Frontal cortex (tissue), 4 donors: ENCODE measurements around the gene PARVB. TPM values are rescaled to one million over a fixed set of nuclear protein-coding genes. Genes with fewer than 3 reads are reported as not detected.

Experiments
- DNase-seq, 2 donors: peaks; one replicate each; pipeline ENCODE4 v3.0.0; 2012; ENCODE audit warnings: low spot score in 2 of 2
- FAIRE-seq: peaks from 2 replicates; lab custom pipeline; 2012; peaks lifted over from hg19 to GRCh38; lab: Jason Lieb, UNC
- total RNA-seq: library from RNA; depleted of rRNA; stranded (reverse); fragments of >200 nt; gene quantifications from one replicate; pipeline ENCODE4 v1.2.3, GENCODE V29; 2014
- donor health status: control.
- donor health status: control.
- donor health status: control.

PARVB gene
- total RNA-seq, 1 donor from 2014 or later = 5.7 TPM

GRCh38 chr22:44186121-44186510, 162.0 kb downstream of the PARVB start:
- DNase-seq = no peak
- no peak for FAIRE-seq

- DNase-seq = no peak
- FAIRE-seq = no peak
These were observed 162.6 kb downstream of the PARVB start for GRCh38 chr22:44186737-44187136.

DNA sequence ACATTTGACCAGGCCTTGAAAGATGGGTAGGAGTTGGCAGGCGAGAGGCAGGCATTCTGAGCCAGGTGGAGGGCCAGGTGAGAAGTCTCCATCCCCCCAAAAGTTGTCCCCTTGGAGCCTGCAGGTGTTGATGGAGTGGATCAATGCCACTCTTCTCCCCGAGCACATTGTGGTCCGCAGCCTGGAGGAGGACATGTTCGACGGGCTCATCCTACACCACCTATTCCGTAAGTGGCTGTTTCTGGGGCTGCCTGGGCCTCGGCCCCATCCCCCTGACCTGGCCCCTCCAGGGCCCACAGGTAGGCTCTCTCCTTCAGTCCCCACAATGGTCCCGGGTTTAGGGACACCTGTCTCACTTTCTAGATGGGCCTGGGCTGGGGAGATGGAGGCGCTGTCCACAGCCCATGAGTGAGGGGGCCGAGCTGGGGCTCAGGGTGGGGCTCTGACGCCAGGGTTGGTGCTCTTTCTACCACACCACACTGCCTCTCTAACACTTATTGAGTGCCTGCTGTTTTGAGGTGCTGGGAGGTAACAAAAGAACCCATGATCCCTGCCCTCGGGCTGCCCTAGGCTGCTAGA, 163.6 kb downstream of the PARVB start:
- FAIRE-seq (no peak), DNase-seq (no peak)

DNA sequence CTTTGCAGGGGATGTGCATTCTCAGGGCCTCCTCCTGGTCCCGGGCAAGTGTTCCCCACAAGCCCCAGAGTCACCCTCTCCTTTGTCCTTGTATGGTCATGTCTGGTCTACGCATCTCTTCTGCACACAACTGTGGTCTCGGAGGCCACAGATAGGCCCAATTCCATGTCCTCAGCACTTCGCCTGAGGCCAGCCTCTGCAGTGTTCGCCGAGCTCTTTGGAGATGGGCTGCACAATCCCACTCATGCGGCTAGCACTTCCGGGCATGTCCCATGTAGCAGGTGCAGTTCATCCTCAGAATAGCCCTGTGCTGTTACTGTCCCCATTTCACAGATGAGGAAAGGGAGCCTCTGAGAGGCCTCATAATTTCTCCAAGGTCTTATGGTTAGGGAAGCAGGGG, 164.2 kb downstream of the PARVB start:
- DNase-seq (no peak), FAIRE-seq (no peak)

GRCh38 chr22:44188986-44189630, 165.0 kb downstream of the PARVB start:
- FAIRE-seq = no peak
- DNase-seq = no peak

DNA sequence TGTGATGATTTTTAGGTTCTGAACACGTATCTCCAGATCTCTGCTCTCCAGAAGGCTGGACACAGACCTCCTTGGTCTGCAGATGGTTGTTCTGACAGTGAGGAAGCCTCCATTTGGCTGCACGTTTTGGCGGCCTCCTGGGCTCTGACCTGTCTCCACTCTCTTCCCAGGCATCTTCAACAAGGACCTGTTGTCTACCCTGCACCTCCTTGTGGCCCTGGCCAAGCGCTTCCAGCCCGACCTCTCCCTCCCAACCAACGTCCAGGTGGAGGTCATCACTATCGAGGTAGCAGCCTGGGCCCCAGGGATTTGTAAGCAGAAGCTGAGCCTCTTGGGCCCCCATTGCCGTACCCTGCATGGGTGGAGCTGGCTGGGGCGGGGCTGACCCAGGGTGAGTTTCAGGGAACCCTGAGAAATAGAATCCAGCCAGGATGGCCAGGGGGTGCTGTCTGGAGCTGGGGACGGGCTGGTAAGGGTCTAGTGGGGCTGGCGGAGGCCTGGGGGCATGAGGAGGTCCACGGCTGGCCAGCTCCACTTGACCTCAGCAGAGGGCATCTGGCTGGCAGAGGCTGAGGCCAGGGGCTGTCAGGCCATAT, 166.4 kb downstream of the PARVB start:
- DNase-seq (no peak), FAIRE-seq (no peak)

- FAIRE-seq (no peak), DNase-seq (no peak)
These were observed 166.9 kb downstream of the PARVB start for GRCh38 chr22:44191036-44191454.

DNA sequence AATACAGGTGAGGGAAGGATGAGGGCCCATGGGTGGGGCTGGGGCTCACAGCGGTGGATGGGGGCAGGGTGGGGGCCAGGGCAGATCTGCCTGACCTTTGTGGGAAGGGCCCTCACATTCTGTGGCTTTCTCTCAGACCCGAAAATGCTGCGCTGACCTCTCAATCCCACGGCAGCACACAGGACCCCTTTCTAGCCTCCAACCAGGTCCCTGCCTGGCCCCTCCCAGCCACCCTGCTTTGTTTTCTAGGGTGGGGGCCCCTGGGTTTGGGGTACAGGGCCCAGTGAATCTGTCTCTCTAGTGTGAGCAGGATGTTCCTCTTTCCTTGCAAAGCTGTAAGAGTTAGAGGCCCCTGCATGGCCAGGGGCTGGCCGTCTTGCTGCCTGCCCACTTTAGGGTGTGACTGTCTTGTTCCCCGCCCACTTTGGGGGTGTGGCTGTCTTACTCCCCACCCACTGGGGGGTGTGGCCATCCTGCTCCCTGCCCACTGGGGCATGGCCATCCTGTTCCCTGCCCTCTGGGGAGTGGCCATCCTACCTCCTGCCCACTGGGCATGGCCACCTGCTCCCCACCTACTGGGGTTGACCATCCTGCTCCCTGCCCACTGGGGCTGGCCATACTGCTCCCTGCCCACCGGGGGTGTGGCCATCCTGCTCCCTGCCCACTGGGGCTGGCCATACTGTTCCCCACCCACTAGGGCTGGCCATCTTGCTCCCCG, 168.2 kb downstream of the PARVB start:
- DNase-seq (no peak), FAIRE-seq (no peak)

DNA sequence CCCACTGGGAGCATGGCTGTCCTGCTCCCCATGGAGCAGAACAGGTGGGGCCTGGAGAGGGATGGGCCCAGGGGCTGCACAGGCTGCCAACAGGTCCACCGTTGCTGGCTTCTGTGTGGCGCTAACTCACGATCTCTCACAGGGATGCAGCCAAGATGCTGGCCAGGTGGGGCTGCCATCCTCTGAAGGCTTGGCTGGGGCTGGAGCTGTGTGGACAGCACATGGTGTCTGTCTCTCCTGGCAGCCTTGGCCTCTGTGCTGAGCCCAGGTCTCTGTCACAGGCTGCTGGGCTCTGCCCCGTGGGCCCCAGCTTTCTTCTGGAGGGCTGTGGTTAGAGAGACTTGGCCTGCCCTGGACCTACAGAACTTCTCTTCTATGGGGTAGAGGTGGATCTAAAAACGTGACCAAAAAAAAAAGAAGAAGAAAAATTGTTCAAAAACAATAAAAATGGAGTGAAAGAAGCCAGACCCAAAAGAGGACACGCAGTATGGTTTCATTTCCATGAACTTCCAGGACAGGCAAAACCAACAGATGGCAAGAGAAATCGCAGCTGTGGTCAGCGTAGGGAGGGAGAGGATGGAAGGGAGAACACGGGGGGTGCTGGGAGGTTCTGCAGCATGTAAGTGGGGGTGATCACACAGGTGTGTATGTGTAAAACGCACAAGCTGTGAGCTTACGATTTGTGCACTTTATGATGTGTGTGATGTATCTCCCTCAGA, 168.9 kb downstream of the PARVB start:
- FAIRE-seq (no peak), DNase-seq (no peak)

GRCh38 chr22:44193535-44193891, 169.4 kb downstream of the PARVB start:
- DNase-seq (no peak), FAIRE-seq (no peak)

- FAIRE-seq (no peak), DNase-seq (no peak)
These were observed 170.5 kb downstream of the PARVB start for GRCh38 chr22:44194569-44194968.

DNA sequence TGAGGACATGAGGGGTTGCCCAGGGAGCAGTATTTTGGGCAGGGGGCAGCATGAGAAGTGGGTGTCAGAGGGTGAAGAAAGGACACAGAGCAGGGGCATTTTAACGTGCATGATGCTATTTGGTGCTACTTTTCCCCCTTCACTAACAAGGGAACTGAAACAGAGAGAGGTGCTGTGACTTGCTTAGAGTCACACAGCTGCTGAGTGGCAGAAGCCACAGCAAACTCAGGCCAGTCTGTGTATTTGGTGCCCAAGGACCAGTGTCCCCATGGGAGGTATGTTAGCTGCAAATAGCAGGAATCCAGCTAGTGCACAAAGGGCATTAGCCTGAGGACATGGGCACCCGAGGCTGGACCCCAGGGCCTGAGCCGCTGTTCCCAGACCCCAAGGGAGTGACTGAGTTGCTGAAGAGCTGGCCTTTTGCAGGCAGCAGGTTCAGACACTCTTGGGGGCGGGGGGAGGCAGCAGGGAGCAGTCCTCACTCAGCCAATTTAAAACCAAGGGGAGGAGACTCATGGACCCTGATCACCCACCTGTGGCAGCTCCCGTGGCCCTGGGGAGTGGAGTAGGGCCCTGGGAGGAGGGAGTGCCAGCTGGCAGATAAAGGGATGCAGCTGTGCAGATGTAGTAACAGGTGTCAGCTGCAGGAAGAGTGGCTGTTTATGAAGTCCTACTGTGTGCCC, 171.2 kb downstream of the PARVB start:
- DNase-seq (no peak), FAIRE-seq (no peak)

- no peak for FAIRE-seq
- no peak for DNase-seq
These were observed 172.1 kb downstream of the PARVB start for GRCh38 chr22:44196241-44196640.

DNA sequence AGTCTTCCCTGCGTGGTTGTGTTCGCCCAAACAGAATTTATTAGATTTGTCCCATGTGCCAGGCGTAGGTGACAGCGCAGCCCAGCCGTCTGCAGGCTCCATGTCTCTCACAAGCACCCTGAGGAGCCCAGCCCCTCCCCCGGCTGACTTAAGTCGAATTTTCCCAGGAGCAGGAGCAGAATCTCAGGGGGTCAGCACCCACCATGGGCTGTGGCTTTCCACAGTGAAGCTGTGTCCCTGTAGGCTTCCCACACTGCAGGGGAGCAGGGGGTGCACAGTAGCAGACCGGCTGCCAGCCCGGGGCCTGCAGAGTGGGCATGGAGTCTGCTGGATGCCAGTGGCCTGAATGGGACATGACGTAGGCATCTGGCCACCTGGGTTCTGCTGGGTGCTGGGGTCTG, 172.6 kb downstream of the PARVB start:
- FAIRE-seq = no peak
- DNase-seq = no peak

DNA sequence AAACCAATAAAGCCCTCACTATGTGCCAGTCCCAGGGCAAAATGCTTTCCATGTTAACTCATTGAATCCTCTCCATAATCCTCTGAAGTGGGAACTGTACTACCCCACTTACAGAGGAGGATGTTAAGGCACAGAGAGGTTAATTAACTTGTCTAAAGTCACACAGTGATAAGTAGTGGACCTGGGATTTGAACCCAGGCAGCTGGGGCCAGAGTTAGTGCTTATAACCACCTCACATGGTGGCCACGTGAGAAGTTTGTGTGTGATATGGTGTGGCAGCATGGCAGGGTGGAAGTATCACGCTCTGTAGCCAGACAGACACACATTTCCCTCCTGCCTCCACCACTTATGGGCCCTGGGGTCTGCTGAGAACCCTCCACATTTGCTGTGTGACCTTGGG, 173.2 kb downstream of the PARVB start:
- DNase-seq (no peak), FAIRE-seq (no peak)

DNA sequence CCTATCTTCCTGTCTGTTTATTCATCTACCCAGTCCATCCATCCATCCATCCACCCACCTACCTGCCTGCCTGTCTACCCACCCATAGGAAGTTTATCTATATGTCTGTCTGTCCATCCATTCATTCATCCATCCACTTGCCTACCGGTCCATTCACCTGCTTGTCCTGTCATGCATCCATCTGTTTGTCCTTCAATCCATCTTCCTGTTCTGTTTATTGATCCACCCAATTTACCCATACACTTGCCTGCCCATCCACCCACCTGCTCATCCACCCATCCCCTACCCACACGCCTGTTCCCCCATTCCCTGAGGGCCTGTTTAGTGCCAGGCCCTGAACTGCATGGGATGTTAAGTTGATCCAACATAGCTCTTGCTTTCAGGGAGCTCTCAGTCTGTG, 175.1 kb downstream of the PARVB start:
- FAIRE-seq (no peak), DNase-seq (no peak)

DNA sequence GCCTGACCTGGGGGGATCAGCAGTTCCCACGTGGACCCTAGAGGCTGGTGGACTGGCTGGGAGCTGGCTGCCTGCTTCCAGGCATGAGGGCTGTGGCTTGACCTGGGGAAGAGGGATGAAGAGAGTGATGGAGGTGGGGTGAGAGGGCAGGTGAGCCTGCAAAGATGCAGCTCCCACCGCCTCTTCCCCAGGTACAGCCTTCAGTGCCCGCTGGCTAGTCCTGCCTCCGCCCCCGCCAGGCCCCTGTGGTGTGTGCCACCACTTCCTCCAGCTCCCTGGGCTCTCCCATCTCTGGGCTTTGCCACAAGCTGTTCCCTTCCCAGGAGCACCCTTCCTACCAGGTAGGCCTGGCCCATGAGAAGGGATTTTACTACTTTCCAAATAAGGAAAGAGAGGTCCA, 175.8 kb downstream of the PARVB start:
- no peak for FAIRE-seq

GRCh38 chr22:44200451-44200850, 176.3 kb downstream of the PARVB start:
- DNase-seq (no peak), FAIRE-seq (no peak)

More for the DNA sequence above, 175.8 kb downstream of the PARVB start:
- DNase-seq = no peak

DNA sequence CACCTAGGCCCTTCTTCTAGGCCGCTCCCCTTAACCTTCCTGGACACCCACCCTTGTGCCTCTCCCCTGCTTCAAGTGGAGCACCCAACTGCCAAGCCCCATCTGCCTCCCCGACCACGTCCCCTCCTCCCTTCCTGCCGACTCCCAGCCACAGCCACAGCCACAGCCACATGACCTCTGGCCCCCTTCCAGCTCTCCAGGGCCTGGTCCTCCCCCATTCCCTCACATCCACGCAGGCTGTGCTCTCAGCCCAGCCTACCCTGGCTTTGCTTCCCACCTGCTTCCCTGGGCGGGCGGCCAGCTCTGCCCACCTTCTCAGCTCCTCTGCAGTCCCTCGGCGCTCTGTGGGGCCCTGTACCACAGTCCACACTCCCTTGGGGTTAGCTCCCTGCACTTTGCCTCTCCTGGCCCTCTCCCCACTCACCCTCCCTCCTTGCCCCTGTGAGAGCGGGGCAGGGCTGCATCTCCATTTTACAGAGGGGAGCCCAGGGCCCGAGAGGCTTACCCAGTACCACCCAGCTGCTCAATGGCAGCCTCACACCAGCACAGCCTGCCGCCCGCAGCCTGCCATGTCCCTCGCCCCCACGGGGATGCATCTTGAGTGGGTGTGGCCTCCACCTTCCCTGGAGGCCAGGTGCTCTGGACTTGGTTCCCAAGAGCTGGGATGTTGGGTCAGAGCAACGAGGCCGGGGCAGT, 176.9 kb downstream of the PARVB start:
- DNase-seq (no peak), FAIRE-seq (no peak)
